Daoy (cell line): ENCODE data around the gene S100A2. TPM values are rescaled to one million over a fixed set of nuclear protein-coding genes. Genes with fewer than 3 reads are reported as not detected.
"Not testable (repeated sequence)": the region's sequence is repeated elsewhere in the genome, so short reads cannot be mapped to it uniquely, and the experiment has no call there.

Source experiments
- DNase-seq: peaks from one replicate; pipeline ENCODE4 v3.0.0-alpha.2; 2015; ENCODE audit warnings: low read depth
- total RNA-seq: library from RNA; depleted of rRNA; stranded (reverse); fragments of >200 nt; shearing (Covaris generic); gene quantifications from 2 replicates; pipeline ENCODE4 v1.2.3, GENCODE V29; 2014

The S100A2 gene
- total RNA-seq, 1 experiment from 2014 or later = 86.8 TPM

GRCh38 chr1:153563991-153564390, 1.7 kb downstream of the S100A2 start:
- DNase-seq = no peak

DNA sequence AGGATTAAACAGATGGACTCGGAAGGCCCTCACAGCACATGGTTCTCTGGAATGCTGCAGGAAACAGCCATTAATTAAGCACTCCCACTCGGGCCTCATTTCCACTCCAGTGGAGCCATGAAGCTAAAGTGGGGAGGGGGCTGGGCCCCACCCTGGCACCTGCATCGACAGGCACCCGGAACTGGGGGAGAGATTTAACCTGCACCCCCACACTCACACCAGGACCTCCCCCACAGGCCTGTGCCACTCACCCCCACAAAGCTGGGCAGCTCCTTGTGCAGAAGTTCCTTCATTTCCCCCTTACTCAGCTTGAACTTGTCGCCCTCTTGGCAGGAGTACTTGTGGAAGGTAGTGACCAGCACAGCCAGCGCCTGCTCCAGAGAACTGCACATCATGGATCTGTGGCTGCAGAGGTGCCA, 2.2 kb downstream of the S100A2 start:
- DNase-seq = no peak

- DNase-seq = not testable (repeated sequence)
These were observed 3.6 kb downstream of the S100A2 start for GRCh38 chr1:153562021-153562420.

DNA sequence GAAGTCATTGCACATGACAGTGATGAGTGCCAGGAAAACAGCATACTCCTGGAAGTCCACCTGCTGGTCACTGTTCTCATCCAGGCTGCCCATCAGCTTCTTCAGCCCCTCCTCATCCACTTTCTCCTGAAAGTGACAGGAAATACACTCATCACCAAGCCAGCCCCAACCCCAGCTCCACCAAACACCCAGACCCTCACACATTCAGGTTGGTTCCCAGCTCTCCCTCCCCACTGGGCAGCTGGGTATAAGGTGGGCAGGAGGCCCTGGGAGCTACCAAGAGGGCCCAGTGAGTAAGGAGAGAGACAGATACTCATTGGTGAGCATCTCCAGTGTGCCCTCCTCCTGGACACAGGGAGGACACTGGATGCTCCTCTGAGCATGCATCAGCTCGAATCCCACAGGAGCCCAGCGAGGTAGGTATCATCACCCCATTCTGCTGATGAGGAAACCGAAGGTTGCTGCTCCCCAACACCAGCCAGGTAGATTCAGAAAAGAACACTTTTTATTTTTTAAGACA, 4.1 kb downstream of the S100A2 start:
- no peak for DNase-seq

DNA sequence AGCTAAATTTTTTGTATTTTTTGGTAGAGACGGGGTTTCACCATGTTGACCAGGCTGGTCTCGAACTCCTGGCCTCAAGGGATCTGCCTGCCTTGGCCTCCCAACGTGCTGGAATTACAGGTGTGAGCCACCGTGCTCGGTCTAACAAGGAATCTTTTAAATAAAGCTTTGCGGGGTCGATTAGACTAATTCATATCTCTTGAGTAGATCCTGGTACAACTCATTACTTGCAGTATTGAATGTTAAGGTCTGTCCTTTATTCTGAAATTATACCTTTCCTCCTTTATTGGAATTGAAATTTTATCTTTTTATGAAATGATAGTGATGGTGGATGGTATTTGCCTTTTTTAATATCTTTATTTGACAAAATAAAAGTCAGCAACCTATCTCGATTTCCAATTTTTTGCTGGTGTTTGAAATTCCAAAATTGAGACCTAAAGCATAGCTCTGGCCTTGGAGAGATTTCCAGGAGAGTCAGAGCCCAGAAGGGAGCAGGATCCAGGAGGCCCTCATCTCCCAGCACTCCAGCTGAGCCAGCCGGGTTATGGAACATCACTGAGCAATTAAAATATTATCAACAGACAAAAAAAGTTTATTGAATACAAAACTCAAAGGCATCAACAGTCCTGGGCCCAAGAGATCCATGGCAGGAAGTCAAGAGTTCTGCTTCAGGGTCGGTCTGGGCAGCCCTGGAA, 4.7 kb downstream of the S100A2 start:
- DNase-seq = no peak

GRCh38 chr1:153560241-153560640, 5.4 kb downstream of the S100A2 start:
- no peak for DNase-seq

DNA sequence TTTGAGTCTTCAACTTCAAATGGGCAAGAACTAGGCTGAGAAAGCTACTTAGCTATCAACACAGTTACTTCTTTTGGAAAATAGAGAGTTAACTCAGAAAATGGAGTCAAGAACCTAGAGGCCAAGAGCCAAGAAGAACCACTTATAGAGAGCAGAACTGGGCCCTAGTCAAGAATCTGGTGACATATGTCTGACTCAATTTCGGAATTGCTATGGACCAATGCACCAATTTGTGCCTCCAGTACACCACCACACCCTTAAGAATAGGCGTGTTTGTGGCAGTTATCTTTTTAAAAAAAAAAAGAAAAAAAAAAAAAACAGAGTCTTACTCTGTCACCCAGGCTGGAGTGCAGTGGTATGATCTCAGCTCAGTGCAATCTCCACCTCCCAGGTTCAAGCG, 7.8 kb downstream of the S100A2 start:
- no peak for DNase-seq

GRCh38 chr1:153556348-153556747, 9.3 kb downstream of the S100A2 start:
- no peak for DNase-seq

DNA sequence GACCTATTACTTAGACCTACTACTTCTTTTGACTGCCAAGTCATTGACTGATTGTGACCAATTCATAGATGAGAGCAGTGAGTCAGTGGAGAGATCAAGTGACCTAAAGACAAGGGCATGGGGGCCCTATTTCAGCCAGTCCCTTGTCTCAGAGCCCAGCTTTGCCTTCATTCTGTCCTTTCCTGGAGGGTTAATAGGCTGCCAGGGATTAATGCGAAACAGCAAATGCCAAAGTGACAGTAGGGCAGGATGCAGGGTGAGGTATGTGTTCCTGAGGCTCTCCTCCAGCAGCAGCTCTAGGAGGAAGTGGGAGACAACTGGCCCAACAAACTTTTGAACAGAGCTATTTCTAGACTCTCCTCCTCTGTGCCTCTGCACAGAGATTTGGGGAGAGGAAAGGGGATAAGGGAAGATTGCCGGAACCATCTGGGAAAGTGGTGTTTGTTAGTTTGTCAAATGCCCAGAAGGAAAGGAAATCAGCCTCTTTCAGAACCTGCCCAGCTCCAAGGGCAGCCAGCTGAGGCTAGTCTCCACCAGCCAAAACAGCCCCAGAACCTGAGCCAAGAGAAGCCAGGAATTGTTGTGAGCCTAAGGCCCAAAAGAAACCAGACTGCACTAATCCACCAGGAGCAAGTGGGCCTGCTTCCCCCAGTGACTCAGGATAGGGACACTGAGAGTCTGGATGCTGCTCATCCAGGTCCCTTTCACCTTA, 11.7 kb downstream of the S100A2 start:
- no peak for DNase-seq

DNA sequence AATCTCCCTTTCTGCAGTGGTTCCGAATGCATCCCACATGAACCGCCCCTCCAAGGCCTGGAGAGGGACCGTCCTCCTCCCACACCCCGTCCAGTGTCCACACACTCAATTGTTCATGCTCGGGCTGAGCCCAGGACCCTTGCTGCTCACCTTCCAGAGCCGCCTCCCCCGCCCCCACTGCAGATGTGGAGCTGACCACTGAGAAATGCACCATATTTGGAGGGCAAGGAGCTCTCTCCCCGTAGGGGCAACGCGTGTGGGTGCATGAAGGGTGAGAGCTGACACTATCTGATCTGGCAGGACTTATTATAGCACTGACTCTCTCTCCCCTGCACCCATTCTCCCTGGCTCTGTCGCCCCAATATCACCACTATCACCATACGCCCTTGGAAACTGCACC, 12.5 kb downstream of the S100A2 start:
- DNase-seq = no peak

DNA sequence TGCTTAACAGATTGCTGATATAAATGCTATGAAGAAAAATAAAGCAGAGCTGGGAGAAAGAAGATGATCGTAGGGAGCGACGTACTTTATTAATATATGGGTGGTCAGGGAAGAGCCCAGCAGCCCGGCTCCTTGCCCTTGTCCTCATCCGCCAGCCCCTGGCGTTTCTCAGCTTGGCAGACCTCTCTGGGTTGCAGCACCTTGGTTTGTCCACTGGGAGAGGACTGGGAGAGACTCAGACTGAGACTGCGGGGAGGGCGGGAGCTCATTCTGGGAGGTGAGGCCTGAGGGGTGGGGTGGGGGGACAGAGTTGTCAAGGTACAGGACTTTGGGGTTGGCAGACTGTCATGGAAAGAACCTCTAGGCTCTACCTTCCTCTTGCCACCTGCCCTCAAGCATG, 13.3 kb downstream of the S100A2 start:
- no peak for DNase-seq

DNA sequence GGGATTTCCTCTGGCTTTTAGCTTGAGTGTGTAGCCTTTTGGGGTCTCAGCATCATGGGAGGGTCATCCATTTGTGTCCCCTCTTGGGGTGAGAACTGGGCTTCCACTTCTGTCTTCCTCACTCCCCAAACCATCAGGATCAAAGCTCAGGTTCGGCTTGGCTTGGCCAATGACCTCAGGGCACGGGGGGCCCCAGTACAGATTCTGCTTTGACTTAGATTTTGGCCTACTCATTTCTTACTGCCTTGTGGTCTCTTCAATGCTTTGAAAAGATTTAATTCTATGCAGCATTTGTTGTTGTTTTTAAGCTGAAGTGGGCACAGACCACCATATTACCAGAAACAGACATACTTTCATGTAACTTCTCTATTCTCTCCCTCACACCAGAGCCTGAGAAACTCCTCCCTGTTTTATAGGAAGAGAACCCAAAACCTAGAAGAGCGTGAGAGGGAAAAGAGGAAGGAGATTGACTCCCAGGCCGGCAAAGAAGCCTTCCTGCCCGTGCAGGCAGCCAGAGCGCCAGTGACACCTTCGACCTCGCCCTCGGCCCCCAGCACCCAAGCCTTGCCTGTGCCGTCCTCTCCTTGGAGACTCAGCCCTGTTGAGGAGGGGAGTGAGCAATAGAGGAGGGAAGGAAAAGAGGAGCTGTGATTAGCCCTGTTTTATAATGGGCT, 14.7 kb downstream of the S100A2 start:
- DNase-seq = no peak

DNA sequence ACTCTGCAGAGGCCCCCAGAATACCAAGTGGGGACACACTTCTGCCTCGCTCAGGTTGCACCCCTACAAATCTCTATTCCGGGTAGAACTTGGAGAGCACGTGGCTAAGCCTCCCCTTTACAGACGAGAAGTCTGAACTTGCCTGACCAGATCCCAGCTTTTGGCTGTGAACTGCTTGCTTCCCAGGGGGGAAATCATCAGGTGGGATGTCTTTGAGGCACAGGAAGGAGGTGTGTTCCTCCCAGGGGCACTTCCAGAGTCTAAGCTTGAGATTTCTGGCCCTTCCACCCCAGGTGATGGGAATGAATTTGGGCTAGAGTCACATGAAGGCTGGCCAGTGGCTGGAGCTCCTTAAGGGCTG, 15.3 kb downstream of the S100A2 start:
- DNase-seq = no peak

- DNase-seq = no peak
These were observed 15.8 kb downstream of the S100A2 start for GRCh38 chr1:153549741-153550397.

DNA sequence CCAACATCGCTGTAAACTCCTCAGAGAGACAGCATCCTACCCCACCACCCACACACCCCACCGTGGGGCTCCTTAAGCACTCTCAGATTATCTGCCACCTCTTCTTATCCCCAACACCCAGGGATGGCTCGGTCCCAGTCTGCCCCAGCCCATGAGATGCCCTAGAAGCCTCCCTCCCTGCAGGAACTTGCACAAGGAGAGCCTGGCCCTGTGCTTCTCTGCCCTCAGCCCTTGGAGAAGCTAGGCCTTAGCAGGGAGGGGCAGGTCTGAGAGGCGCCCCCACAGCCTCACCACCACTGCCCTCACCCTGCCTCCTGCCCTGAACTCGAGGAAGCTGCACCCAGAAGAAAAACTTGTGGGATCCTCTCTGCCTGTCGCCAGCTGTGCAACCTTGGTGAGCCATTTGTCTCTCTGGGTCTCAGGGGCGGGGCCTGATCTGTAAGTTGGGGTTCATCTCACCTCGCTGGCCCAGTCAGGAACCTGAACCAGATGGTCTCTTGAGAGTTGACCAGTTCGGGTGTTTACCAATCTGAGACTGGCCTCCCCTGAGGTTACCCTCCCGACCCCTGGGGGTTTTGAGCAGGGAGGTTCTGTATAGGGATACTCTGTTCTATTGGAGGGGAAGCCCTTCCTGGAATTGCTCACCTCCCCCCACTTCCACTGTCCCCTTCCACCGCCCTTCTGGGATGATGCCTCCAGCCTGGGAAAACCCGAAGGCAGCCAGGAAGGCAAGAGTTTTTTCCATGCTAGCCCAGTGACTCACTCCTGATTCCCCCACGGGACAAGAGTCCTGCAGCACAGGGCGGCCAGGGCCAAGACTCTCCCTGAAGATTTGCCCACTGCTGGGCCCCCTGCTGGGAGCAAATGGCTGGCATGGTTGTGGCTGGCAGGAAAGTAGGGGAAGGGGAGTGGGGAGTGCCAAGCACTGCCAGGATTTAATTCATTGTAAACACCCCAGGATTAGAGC, 16.6 kb downstream of the S100A2 start, which contains the start of gene S100A3:
Gene S100A3, minus strand, starts transcription at position 537 of the 967 bp plus-strand sequence. CDS start 773 bp downstream, outside the sequence.
- DNase-seq = peak; percentile 94

- no peak for DNase-seq
These were observed 17.8 kb downstream of the S100A2 start for GRCh38 chr1:153547560-153548551.

DNA sequence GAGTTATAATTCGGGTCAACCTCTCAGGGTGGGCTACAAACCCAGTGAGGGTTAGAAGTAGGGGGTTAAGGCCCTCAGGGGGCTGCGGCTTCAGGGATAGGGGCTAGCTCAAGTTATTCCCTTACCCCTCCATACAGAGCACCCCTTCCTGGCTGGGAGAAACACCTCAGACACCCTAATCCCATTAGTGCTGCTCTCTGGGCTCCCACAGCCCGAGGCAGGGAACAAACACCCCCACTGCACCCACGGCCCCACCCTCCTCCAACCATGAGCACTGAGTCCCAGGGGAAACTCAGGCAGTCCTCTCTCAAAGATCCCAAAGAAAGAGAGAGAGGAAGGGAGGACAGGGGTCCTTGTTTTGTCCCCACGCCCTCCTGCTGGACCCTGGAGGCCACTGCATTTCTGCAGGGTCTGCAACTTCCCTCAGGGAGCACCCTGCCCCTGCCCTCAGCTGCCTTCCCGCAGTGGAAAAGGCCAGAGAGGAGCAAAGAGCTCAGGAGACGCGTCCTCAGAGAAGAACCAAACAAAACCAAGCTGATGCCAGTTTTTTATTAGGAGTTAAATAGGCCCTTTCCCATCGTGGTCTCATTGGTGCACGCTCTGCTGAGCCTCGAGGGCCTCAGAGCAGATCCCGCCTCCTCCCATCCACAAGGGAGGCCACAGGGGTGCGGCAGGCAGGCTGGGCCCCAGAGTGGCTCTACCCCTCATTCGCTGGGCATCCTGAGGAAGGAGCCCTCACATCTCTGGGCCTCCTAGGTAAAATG, 18.7 kb downstream of the S100A2 start:
- no peak for DNase-seq

- no peak for DNase-seq
These were observed 19.3 kb downstream of the S100A2 start for GRCh38 chr1:153546371-153546770.
